Stimulated activated CD8-positive, alpha-beta memory T cell treated with anti-CD3 and anti-CD28 coated beads, Interleukin-7, amount 100 ng/mL, for 4 hours (primary cell): ENCODE measurements around the gene CRYGN.

Experiments used
- DNase-seq, 2 donors: peaks; one replicate each; pipeline ENCODE4 v3.0.0-alpha.2; 2020; ENCODE audit warnings: low read depth in 2 of 2

CRYGN gene

GRCh38 chr7:151438864-151439601 is 908 bp downstream of the CRYGN start:
- DNase-seq = no peak

GRCh38 chr7:151437866-151438516 is 1.9 kb downstream of the CRYGN start:
- no peak for DNase-seq

GRCh38 chr7:151437159-151437553 is 2.8 kb downstream of the CRYGN start:
- no peak for DNase-seq

GRCh38 chr7:151436446-151437158 is 3.3 kb downstream of the CRYGN start:
- DNase-seq = no peak

GRCh38 chr7:151435971-151436370 is 4.0 kb downstream of the CRYGN start:
- no peak for DNase-seq

GRCh38 chr7:151435103-151435916 is 4.6 kb downstream of the CRYGN start:
- DNase-seq = no peak

DNA sequence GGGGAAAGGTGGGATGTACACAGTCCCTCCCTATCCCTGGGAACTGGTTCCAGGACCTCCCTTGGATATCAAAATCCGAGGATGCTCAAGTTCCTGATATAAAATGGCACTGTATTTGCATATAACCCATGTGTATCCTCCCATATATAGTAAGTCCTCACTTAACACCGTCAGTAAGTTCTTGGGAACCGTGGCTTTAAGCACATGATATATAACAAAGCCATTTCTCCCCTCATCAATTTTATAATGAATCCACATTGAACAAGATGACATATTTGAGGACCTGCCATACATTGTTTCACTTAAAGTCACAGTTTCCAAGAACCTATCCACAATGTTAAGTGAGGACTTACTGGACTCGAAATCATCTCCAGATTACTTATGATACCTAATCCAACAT is 5.4 kb downstream of the CRYGN start:
- no peak for DNase-seq

DNA sequence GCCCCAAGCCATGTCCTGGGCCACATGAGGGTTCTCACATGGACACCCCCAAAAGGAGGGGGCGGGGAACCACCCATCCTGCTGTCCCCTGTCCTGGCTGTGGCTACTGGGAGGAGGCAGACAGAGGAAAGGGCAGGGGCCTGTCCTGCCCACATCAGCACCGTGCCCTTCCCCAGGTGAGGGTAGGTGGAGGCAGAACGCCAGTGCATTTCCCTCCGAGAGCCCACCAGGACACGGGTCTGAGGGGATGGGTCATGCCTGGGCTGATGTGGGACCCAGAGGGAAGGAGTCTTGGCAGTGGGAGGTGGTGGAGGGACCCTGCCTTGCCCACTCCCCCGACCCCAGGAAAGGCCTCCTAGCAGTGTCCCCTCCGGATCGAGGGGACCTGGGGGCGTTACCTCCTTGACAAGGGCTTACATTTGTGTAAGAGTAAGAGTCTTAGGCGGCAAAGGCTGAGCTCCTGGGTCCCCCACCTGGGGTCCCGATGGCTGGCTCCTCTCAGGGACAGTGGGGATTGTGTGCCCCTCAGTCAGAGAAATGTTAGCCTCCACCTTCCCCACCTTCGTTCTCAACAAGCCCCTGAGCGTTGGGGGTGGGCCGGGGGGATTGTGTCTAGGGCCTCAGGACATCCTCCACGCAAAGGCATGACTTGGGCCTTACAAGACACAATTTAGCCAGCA is 6.1 kb downstream of the CRYGN start:
- DNase-seq = no peak

GRCh38 chr7:151432658-151433521 is 7.1 kb downstream of the CRYGN start:
- no peak for DNase-seq

DNA sequence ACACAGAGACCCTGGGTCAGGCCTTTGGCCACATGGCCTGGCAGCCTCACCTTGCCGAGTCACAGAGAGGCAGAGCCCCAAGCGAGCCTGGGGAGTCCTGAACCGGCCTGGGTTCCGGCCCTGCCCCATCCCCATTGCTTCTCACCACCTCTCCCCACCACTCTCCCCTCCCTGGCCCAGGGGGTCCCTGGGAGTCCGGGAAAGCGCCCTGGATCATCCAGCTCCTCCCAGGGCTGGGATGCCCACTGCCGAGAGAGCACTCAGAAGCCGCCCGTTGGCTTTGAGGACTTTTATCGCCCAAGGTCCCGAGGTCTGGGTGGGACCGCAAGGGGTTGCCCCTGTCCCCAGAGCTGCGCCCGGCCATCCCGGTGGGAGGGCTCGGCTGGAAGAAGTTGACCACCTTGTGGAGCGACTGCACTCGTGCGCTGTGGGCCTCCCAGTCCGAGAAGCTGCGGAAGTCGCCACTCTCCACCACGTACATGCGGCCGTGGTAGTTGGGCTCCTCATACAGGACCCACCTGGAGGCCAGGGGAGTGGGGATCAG is 8.1 kb downstream of the CRYGN start:
- DNase-seq = no peak

GRCh38 chr7:151431281-151431767 is 8.6 kb downstream of the CRYGN start:
- DNase-seq = no peak

DNA sequence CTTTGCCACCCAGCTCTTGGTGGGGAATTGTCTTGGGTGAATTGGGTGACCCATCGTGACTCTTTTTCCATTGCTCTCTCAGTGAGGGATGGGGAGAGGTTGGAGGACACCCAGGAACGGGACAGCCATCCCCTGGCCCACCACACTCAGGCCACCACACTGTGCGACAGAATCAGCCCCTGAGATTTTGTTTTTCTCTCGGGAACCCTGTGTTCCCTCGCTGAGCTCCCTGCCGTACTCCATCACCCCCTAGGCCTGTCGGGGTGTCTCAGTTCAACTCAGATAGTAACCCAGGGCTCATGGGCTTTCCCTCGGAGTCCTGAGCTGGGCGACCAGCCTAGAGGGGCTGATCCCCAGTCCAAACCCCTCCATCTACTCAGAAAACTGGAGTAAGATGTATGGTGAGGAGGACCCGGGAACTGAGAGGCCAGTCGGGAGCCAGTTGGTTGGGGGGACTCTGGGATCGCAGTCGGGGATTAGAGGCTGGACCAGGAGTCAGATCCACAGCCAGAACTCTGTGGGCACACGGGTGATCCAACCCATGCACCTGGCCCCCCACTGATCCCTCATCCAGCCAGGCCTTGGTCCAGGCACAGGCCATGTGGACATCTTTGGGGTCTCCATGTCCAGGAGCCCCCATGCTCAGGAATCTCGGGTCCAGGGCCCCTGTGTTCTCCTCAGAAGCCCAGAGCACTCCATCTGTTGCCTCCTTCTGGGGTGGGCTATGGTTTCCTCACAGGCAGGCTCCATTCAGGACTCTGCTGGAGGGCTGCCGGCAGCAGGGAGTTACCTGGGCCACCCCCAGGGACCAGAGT is 9.3 kb downstream of the CRYGN start:
- DNase-seq = no peak

GRCh38 chr7:151429560-151430331 is 10.2 kb downstream of the CRYGN start:
- no peak for DNase-seq

DNA sequence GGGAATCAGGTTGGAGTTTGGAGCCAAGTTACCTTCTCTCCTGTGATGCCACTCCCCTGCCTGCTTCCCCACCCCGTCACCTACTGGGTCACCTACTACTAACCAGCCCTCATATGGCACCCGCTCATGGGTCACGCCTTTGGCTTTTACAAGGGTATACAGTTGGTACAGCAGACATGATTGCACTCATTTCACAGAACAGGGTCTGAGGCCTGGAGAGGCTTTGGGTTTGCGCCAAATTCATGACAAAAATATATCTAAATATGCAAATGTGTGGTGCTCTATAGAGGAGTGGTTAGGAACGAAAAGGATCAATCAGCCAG is 10.7 kb downstream of the CRYGN start:
- no peak for DNase-seq

DNA sequence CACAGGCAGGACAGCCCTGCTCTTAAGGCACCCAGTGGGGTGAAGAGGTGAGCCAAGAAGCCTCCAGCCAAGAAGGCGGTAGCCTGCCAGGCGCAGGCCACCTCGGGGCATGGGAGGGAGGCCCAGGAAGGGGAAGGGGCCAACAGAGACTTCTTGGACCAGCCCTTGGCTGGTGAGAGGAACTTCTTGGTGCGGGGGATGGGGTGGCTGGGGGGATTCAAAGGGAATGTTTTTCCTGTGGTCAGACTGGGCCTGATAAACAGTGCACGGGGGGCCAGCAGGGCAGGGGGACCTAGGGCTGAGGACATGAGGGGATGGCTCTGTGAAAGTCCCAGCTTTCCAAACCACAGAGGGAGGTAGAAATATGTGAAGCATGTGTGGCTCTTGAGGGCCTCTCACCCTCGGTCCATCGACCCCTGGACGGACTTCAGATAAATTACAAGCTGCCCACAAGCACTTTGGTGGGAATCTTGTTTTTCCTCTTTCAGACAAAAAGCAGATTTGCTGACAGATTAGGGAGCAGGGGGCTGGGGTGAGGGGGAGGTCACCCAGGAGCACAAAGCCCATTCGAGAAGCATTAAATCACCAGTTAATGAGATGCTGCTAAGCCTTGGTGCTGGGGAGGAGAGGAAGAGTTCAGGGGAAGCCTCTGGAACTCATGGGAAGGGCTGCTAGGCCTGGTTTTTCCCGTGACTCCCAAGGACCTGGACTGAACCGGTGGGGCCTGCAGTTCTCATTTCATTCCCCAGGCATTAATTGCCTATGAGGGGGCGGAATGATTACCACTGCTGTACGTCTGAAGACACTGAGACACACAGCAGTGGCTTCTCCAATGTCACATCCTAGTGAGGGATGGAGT is 11.3 kb downstream of the CRYGN start:
- DNase-seq = no peak

DNA sequence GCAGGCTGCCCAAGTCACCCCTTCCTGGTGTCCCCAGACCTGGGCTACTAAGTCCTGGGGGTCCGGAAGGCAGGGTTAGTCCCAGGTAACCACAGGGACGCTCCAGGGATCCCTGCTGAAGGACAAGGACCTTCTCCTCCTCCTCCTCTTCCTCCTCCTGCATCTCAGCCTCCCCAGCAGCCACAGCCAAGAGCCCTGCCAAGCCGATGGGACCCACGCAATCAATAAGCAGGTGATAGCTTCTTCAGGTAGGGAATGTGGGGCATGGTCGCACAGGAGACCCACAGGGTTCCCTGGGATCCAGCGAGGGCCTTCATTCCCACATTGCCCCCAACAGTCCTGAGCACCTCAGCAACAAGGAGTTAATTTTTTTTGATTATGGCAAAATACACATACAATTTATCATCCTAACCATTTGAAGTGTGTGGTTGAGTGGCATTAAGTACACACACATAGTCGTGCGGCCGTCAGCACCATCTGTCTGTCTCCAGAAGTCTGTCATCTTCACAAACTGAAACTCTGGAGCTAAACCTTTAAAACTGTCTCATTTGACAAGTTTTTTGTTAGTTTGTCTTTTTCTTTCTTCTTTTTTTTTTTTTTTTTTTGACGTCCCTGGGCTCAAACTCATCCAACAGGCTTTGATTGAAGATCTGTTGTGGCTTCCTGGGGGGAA is 12.1 kb downstream of the CRYGN start:
- DNase-seq = no peak
